Astrocyte (in vitro differentiated cells and primary cell): ENCODE measurements around the gene SPDYE18.
"Not testable (repeated sequence)": the region's sequence is repeated elsewhere in the genome, so short reads cannot be mapped to it uniquely, and the experiment has no call there.

Experiments
- EZH2 ChIP-seq: IDR thresholded peaks from 2 replicates; pipeline ENCODE4 v1.6.1; 2012; ENCODE audit warnings: mild to moderate bottlenecking, low read length, inconsistent platforms; ENCODE audit not compliant: insufficient read depth
- TF ChIP-seq, protein P1 (sequence below): IDR thresholded peaks from 2 replicates; pipeline ENCODE4 v1.5.1; 2011; ENCODE audit warnings: low read depth, mild to moderate bottlenecking, inconsistent platforms, low read length, moderate library complexity; ENCODE audit not compliant: insufficient read depth

- TF ChIP-seq EZH2 = not testable (repeated sequence)
- TF ChIP-seq, protein P1, sequence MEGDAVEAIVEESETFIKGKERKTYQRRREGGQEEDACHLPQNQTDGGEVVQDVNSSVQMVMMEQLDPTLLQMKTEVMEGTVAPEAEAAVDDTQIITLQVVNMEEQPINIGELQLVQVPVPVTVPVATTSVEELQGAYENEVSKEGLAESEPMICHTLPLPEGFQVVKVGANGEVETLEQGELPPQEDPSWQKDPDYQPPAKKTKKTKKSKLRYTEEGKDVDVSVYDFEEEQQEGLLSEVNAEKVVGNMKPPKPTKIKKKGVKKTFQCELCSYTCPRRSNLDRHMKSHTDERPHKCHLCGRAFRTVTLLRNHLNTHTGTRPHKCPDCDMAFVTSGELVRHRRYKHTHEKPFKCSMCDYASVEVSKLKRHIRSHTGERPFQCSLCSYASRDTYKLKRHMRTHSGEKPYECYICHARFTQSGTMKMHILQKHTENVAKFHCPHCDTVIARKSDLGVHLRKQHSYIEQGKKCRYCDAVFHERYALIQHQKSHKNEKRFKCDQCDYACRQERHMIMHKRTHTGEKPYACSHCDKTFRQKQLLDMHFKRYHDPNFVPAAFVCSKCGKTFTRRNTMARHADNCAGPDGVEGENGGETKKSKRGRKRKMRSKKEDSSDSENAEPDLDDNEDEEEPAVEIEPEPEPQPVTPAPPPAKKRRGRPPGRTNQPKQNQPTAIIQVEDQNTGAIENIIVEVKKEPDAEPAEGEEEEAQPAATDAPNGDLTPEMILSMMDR = not testable (repeated sequence)
Observed at GRCh38 chr7:77071108-77071507, 8.8 kb upstream of the SPDYE18 start.
